GM12878 (cell line): Measurements from ENCODE around the gene SP1. TPM values are rescaled to one million over a fixed set of nuclear protein-coding genes. Genes with fewer than 3 reads are reported as not detected.

Experiments
- ATAC-seq: fragments of 200-7000 bp; cut with Tn5 transposase; 3 replicates; pipeline ENCODE4 v1.9.1; 2020; ENCODE audit warnings: mild to moderate bottlenecking, moderate library complexity
- BruUV-seq: library from RNA; stranded (reverse); fragments of 400-500 nt; replicated peaks from 2 replicates; lab custom pipeline; 2021; lab: Mats Ljungman, UMichigan
- CTCF ChIA-PET: fragments of 300-600 bp; sonication (Branson Sonifier 250); formaldehyde crosslinking; extraction: SDS; loops from one replicate; lab custom pipeline; 2021; ENCODE audit warnings: inconsistent platforms; lab: Yijun Ruan, JAX
- POLR2A ChIA-PET: fragments of 350-600 bp; formaldehyde crosslinking; extraction: SDS; loops from one replicate; lab custom pipeline; 2021; ENCODE audit warnings: inconsistent platforms; lab: Charles Lee
- RAD21 ChIA-PET: fragments of 300-600 bp; sonication (Branson Sonifier 250); formaldehyde crosslinking; loops from one replicate; lab custom pipeline; 2023; ENCODE audit warnings: antibody characterized with exemption; ENCODE audit not compliant: unreplicated experiment; lab: Charles Lee
- SMC1A ChIA-PET: fragments of 300-600 bp; sonication (Branson Sonifier 250); formaldehyde crosslinking; loops from one replicate; lab custom pipeline; 2023; ENCODE audit not compliant: unreplicated experiment, uncharacterized antibody; lab: Charles Lee
- DNase-seq: peaks from one replicate; pipeline ENCODE4 v3.0.0-alpha.2; 2011; ENCODE audit warnings: low read depth, low spot score
- FAIRE-seq: peaks from 3 replicates; lab custom pipeline; 2011; peaks lifted over from hg19 to GRCh38; lab: Jason Lieb, UNC
- H2AFZ ChIP-seq: 2 replicates; pipeline ENCODE4 v1.6.0; 2011; ENCODE audit warnings: low read depth, low read length, control low read depth; ENCODE audit not compliant: control insufficient read depth
- H3K27ac ChIP-seq: 2 replicates; pipeline ENCODE4 v1.5.1; 2011; ENCODE audit warnings: control low read depth; ENCODE audit not compliant: control insufficient read depth, insufficient read depth
- H3K27me3 ChIP-seq, 2 experiments: replicated peaks in 1 of 2; 2 replicates each; pipeline versions ENCODE4 v1.6.0 to v1.6.1; 2011; ENCODE audit warnings: low read length in 1 of 2; ENCODE audit not compliant: control insufficient read depth in 2 of 2, insufficient read depth in 2 of 2
- H3K36me3 ChIP-seq, 2 experiments: 2 replicates each; pipeline ENCODE4 v1.5.1; 2011; ENCODE audit warnings: low read length in 1 of 2; ENCODE audit not compliant: control insufficient read depth in 2 of 2, insufficient read depth in 2 of 2
- H3K4me1 ChIP-seq: 2 replicates; pipeline ENCODE4 v1.6.1; 2011; ENCODE audit warnings: mild to moderate bottlenecking, low read length, moderate library complexity, mixed read lengths; ENCODE audit not compliant: control insufficient read depth, insufficient read depth
- H3K4me2 ChIP-seq: 2 replicates; pipeline ENCODE4 v1.6.0; 2011; ENCODE audit warnings: control low read depth; ENCODE audit not compliant: control insufficient read depth, insufficient read depth
- H3K4me3 ChIP-seq: fragments of 200-600 bp; sonication (generic); 2 replicates; pipeline ENCODE4 v1.5.1; 2016
- H3K79me2 ChIP-seq: 2 replicates; pipeline ENCODE4 v1.6.0; 2011; ENCODE audit warnings: low read length; ENCODE audit not compliant: control insufficient read depth, insufficient read depth
- H3K9ac ChIP-seq: 2 replicates; pipeline ENCODE4 v1.8.0; 2011; ENCODE audit warnings: low read length, control low read depth, mixed read lengths; ENCODE audit not compliant: control insufficient read depth, insufficient read depth
- H3K9me3 ChIP-seq: replicated peaks from 3 replicates; pipeline ENCODE4 v1.5.1; 2011; ENCODE audit warnings: mild to moderate bottlenecking, low read length; ENCODE audit not compliant: control insufficient read depth, insufficient read depth
- H4K20me1 ChIP-seq: 2 replicates; pipeline ENCODE4 v1.6.0; 2011; ENCODE audit not compliant: control insufficient read depth, insufficient read depth
- E4F1 ChIP-seq: fragments of 450-650 bp; IDR thresholded peaks from 2 replicates; pipeline ENCODE4 v1.6.1; 2018; ENCODE audit warnings: borderline replicate concordance, mild to moderate bottlenecking; ENCODE audit not compliant: partially characterized antibody
- RBBP5 ChIP-seq: fragments of 200-600 bp; sonication (generic); conservative IDR thresholded peaks from 2 replicates; pipeline ENCODE4 v1.6.1; 2016
- TCF3 ChIP-seq: IDR thresholded peaks from 2 replicates; pipeline ENCODE4 v1.6.1; 2012; ENCODE audit warnings: low read depth, mild to moderate bottlenecking, low read length, borderline replicate concordance; ENCODE audit not compliant: insufficient read depth
- WRNIP1 ChIP-seq: IDR thresholded peaks from 2 replicates; pipeline ENCODE4 v1.6.1; 2011; ENCODE audit warnings: low read depth, low read length, improper control_type of control experiment, borderline replicate concordance
- ZBED1 ChIP-seq: IDR thresholded peaks from 2 replicates; pipeline ENCODE4 v1.6.1; 2016; ENCODE audit warnings: borderline replicate concordance
- ZNF274 ChIP-seq: IDR thresholded peaks from one replicate; pipeline ENCODE4 v1.8.0; 2011; ENCODE audit not compliant: insufficient read length, insufficient read depth
- WGBS: methylation state at CpG from one replicate; pipeline ENCODE4 v1.1.6; 2016; ENCODE audit warnings: low lambda C conversion rate; ENCODE audit not compliant: insufficient replicate concordance, insufficient coverage; ENCODE audit errors: missing lambda C conversion rate; 5-methylcytosine and 5-hydroxymethylcytosine counted together
- in situ Hi-C: fragments of 300-500 bp; cut with MboI; formaldehyde crosslinking; loops from 9 replicates; pipeline ENCODE4 v1.14.3; 2018; ENCODE audit warnings: mixed read lengths
- intact Hi-C: fragments of 100-400 bp; cut with micrococcal nuclease; formaldehyde crosslinking; loops from one replicate; pipeline ENCODE4 v1.14.2; 2022; ENCODE audit not compliant: unreplicated experiment
- polyA plus RNA-seq, 11 experiments: library from polyadenylated mRNA; depleted of rRNA in 4 of 11; unstranded in 6 of 11; stranded (reverse) in 5 of 11; fragments of >200 nt; fragmentation: Nextera tagmentation in 4 of 11; fragmentation: Illumina TruSeq in 1 of 11; extraction: Ambion mirVana in 4 of 11; extraction: Trizol in 1 of 11; gene quantifications; 1 replicate in 1 of 11; 2 replicates in 10 of 11; pipeline versions ENCODE4 v1.2.1 to v1.2.3, GENCODE V29; 2011 to 2016; ENCODE audit warnings: inconsistent platforms in 2 of 11, missing spikeins in 2 of 11, low read depth in 1 of 11
- total RNA-seq, 4 experiments: library from RNA; depleted of rRNA in 3 of 4; stranded (reverse); fragments of >200 nt in 3 of 4; fragmentation: Illumina TruSeq in 1 of 4; extraction: Trizol in 1 of 4; gene quantifications; 2 replicates each; pipeline versions ENCODE4 v1.2.1 to v1.2.3, GENCODE V29; 2013 to 2021

SP1 gene
- total and polyA plus RNA-seq, 10 of the 15 experiments (the other 5 are each of a cell fraction or from before 2014, with no cell fraction given): 3.3 to 52.0 (median 25.2) TPM

- peaks cover 24% of the 10 kb centered on the region for H3K4me1 ChIP-seq
- peak overlapping the region; percentile 89 for H3K27ac ChIP-seq
- peak overlapping the region; percentile 84 for H3K4me2 ChIP-seq
- intact Hi-C loops: no loop called here
- no peak overlapping the region; the same call in 1 of the 2 replicates for H3K4me3 ChIP-seq
- peak overlapping the region; percentile 91; the same call in 1 of the 2 replicates for H3K9ac ChIP-seq
- H3K36me3 ChIP-seq: peaks cover 7 to 9% of the 10 kb centered on the region in 2 experiments; a peak in 3 of 4 replicates
- H3K9me3 ChIP-seq: no peaks in the 10 kb centered on the region; the same call in 2 of the 3 replicates
- ChIA-PET CTCF (interaction anchor here (1.0 to 3.1 kb wide), 7 partner anchors 23 to 164 kb away, joined by 3 to 32 read pairs (median 3); no protein-coding TSS in a partner anchor), POLR2A (interaction anchor here (0.6 to 2.7 kb wide), 13 partner anchors 9 to 203 kb away, joined by 3 to 24 read pairs (median 6); partner anchors contain the start of genes AAAS and TARBP2), SMC1A (interaction anchor here (0.6 to 6.9 kb wide), 7 partner anchors 24 to 217 kb away, joined by 3 to 124 read pairs (median 6); no protein-coding TSS in a partner anchor)
- H3K27me3 ChIP-seq: no peaks in the 10 kb centered on the region
- FAIRE-seq (no peak), DNase-seq (no peak)
- H3K79me2 ChIP-seq: peaks cover 24% of the 10 kb centered on the region
- peak overlapping the region; percentile 54; the same call in 1 of the 2 replicates for H2AFZ ChIP-seq
- TF ChIP-seq TCF3: no peak
- no peak for TF ChIP-seq E4F1
- TF ChIP-seq WRNIP1: no peak
- no peak for TF ChIP-seq RBBP5
- TF ChIP-seq ZBED1: no peak
- no peak for TF ChIP-seq ZNF274
- TF ChIP-seq, all 136 proteins: peak for 0
- in situ Hi-C loops: no loop called here
- no peak for ATAC-seq
- BruUV-seq: no TSS peak
- WGBS: 92% methylated on average over 12 of the region's 12 CpGs
- peaks cover 3% of the 10 kb centered on the region; the same call in 1 of the 2 replicates for H4K20me1 ChIP-seq
- RAD21 ChIA-PET: interaction anchor here (1.6 to 2.7 kb wide), 5 partner anchors 23 to 57 kb away, joined by 8 to 18 read pairs (median 14); partner anchors contain the start of gene AAAS
Measured at GRCh38 chr12:53378222-53378621, 1.8 kb upstream of the SP1 start.
